ENCODE results near the gene HERPUD2. TPM values are rescaled to one million over a fixed set of nuclear protein-coding genes. Genes with fewer than 3 reads are reported as not detected.
A peak's percentile ranks its signal among the peaks of the same experiment; 100 is the strongest.

Gene HERPUD2, protein sequence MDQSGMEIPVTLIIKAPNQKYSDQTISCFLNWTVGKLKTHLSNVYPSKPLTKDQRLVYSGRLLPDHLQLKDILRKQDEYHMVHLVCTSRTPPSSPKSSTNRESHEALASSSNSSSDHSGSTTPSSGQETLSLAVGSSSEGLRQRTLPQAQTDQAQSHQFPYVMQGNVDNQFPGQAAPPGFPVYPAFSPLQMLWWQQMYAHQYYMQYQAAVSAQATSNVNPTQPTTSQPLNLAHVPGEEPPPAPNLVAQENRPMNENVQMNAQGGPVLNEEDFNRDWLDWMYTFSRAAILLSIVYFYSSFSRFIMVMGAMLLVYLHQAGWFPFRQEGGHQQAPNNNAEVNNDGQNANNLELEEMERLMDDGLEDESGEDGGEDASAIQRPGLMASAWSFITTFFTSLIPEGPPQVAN
- total RNA-seq (ENCODE audit: insufficient read depth, low replicate concordance): 18.3 TPM

DNA sequence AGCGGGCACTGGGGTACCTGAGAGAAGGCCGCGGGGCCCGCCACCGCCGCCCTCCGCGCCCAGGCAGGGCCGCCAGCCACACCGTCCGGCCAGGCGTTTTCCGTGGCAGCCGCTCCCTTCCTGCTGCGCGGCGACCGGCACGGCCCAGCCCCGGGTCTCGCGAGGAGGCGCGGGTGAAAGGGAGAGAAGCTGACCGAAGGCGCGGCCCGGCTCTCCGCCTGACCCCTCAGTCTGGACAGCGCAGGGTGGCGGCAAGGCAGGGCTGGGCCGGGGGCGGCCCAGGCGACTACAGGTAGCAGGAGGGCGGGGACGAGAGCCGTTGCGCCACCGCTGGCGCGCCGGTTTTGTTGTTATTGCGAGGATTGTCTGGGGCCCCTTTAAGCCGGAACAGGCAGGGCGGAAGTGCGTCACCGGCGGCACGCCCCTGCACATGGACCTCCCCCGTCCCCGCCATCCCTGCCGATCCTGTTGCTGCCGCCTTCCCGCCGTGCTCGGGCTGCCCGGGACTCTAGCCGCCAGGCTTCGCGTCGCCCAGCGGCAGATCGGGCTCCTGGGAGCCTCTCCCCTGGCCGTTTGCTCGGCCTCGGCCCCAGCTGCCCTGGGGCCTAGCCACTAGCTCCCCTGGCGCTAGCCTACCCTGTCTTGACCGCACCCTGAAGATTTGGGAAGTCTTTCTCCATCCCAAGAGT, at the start of gene HERPUD2:
Gene HERPUD2 (minus strand): TSS at position 352 of the 689 bp plus-strand sequence. CDS start 805 bp downstream, outside the sequence.
- DNase-seq (ENCODE audit: low spot score): peak; percentile 93

DNA sequence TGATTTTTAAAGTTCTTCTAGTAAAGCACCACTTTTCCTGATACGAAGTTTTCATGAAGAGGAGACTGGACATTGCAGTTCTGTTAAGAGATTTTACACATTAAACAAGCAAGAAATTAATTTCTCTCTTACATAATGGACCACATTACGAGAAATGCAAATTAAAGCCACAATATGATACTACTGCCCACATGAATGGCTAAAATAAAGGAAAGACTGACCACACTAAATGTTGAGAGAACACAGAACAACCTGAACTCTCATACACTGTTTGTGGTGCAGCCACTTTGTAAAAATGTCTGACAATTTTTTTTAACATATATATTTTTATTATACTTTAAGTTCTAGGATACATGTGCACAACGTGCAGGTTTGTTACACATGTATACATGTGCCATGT, 44.0 kb upstream of the HERPUD2 start:
- no peak for DNase-seq (ENCODE audit: low spot score)

DNA sequence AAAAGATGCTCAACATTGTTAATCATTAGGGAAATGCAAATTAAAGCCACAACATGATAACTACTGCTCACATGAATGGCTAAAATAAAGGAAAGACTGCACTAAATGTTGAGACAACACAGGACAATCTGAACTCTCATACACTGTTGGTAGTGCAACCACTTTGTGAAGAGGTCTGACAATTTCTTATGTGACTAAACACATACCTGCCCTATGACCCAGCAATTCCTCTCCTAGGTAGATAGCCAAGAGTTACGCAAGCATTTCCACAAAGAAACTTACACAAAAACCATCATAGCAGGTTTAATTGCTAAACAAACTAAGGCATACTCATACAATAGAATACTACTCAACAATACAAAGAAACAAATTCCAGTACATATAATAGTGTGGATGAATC, 41.8 kb upstream of the HERPUD2 start:
- no peak for DNase-seq (ENCODE audit: low spot score)

DNA sequence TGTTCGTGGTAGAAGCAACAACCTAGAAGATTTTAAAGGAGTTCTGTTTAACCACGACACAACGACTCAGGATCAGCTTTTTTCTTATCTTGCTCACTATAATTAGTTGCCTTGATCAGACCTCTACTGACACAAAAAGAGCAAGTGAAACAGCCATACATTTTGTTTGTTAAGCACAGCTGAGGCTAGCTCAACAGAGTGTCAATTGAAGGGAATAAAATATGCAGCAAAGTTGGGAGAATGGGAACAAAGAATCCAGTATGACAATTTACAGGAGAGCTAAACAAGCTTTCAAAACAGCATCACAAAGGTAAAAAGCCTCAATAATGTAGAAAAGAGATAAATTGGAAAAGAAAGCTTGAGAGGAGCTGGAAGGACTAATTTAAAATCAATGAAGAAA, 40.5 kb upstream of the HERPUD2 start:
- no peak for DNase-seq (ENCODE audit: low spot score)

DNA sequence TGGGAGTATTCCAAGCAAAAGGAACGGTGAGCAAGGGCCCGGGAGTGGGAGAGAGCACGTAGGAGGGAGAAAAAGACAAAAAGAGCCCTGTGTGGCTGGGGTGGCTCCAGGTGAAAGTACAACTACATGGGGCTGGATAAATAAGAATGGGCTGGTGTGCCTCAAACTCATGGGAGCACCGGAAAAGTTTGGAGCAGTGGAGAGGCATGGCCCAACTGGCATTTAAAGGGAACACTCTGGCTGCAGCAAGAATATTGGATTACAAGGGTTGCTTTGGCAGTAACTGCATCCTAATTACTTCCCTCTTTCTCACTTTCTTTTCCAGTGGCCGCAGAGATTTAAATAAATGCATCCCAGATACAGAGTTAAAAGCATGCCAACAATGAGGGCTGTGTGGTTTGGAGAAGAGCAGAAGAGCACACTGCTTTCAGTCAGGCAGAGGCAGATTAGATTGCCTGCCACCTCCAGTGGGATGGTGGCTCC, 39.1 kb upstream of the HERPUD2 start:
- no peak for DNase-seq (ENCODE audit: low spot score)

DNA sequence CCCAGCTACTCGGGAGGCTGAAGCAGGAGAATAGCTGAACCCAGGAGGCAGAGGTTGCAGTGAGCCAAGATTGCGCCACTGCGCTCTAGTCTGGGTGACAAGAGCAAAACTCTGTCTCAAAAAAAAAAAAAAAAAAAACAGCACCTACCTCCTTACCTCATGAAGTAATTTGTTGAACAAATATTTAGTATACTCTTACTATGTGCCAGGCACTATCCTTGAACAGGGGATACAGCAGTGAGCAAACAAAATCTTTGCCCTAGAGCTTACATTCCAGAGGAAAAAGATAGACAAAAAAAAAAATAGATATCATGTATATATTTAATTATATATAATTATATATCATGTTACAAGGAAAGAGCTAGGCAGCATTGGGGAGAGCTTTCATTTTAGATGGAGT, 36.4 kb upstream of the HERPUD2 start:
- DNase-seq (ENCODE audit: low spot score): no peak

DNA sequence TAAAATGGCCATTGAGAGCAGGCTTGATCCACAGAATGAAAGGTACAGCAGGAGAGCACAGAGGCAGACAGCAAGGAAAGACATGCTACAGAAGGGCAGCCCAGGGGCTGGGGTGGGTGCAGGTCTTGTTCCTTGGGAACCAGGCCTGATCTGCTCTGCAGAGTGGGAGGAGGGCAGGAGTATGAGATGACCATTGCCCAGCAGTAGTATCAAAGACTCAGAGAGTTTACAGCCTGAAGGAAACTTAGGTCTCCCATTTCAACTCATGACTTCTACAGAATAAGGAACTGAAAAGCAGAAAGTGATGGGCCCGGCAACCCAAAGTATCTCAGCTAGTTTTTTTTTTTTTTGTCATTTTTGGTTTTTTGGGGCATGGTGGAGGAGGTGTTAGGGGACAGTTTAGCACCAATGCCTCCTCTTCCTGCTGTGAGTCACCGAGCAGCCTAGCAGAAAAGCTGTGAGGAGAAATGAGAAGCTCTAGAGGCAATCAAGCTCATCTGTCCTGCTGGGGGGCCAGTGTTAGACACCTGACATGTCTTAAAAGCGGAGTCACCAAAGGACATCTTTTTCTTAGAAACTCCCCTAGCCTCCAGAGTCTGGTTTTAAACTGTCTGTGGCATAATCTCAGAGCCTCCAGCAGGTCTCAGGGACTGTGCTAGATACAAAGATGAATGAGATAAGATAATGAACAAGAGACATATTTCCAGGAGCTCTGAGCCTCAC, 34.3 kb upstream of the HERPUD2 start:
- DNase-seq (ENCODE audit: low spot score): no peak

DNA sequence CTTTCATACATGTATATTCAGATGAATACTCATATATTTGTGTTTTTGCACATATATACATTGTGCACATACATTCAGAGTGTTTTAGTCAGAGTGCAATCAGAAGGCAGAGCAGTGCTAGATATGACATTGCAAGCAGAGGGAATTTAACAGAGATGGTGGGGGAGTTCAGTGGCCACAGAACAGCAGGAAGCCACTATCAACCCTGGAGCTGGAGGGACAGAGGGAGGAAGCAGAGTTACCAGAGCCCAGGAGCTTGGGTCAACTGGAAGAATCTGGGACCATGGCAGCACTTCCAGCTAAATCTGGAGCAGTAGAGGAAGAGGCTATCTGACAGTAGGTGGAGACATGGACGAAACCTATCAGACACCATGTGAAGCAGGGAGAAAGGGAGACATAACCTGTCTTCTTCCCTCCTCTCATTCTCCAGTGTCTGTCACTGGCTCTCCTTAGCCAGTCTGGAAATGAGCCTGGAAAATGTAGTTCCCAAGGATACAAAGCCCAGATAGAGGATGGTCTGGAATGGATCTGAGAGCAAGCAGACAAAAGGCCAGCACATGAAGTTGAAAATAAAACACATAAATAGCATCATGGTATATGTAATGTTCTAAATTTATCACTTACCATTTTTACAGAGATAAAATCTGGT, 33.6 kb upstream of the HERPUD2 start:
- DNase-seq (ENCODE audit: low spot score): peak; percentile 93

DNA sequence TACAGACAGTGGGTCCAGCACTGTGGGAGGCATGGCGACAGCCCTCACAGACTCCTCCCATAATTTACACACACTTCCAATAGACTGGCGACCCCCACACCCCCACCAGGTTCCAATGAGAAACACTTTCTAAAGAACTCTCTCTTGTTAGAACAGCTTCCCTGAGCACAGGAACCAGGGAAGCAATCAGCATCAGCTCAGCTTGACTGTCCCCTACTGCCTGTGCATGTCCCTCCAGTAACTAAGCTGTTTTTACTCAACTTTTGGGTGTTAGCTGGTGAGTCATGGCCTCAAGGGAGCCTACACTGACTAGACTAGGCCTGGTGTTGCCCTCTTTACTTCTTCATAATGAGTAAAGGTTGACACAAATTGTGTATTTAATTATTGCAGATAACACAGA, 32.6 kb upstream of the HERPUD2 start:
- no peak for DNase-seq (ENCODE audit: low spot score)

DNA sequence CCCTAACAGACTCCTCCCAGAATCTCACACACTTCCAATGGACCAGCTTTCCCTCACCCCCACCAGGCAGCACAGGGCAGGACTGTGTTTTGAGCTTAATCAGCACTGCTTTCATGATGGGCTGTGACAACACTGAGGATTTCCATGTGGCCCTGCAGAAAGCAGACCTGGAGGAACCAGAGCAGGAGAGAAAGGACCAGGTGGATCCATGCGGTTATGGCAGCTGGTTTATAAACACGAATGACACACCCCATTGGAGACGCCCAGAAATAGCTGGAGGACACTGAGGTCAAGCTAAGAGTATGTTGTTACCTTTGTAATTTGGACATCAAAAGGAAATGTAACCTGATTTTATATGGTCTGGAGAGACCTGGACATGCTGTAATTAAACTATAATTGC, 31.7 kb upstream of the HERPUD2 start:
- no peak for DNase-seq (ENCODE audit: low spot score)

DNA sequence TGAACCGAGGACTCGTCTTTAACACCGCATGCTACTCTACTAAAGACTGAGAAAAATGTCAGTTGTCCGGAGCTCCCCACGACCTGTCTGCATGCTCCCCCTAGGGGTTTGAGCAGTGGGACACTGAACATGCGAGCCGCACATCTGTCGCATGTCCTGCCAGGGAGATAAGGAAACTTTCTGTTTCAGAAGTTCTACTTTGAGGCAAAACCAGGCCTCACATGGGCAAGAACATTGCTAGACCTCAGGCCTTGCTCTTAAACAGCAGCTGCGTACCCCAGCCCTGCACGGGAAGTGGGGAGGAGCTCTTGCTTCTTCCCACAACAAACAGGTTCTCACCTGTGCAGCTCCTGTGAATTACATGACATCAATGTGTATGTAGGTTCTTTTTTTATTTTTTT, 30.3 kb upstream of the HERPUD2 start:
- no peak for DNase-seq (ENCODE audit: low spot score)

DNA sequence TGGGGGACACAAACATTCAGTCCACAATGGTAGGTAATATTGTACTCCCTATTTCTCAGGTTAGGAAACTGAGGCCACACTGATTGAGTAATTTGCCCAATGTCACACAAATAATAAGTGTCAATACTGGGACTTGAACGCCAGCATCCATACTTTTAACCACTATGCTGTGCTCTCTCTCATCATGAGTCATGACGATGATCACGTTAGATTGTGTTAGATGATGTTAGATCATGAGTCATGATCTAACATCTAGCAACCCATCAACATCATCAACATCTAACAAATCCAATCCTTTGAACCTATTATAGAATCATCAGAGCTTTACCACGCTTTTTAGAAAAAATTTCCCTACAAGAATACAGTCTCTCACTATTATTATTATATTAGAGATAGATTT, 28.1 kb upstream of the HERPUD2 start:
- DNase-seq (ENCODE audit: low spot score): no peak

DNA sequence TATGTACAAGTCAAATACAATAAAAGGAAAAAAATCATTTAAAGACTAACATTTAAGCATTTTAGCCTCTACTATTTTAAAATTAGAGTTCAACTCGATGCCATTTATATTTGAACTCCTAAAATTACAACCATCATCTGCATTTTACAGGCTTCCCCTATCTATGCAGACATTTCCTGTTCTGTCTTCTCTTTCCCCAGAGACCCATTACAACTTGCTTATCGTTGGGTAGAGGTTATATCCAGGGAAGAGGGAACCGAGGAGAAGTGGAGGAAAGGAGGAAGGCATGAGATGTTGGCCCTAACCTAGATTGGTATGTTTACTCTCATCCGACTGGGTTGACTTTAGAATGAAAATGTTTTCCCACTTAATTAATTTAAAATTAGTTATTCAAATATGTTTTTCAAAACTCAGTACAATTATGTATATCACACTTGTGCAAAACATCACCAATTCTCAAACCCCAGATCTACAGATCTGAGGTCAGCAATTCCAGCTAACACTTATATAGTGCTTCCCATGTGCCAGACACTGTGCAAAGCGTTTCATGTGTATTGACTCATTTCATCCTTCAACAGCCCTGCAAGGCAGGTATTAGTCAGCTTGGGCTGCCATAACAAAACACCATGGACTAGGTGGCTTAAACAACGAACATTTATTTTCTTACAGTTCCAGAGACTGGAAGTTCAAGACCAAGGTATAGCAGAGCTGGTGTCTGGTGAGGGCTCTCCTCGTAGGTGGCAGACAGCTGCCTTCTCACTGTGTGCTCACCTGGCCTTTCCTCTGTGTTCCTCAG, 27.3 kb upstream of the HERPUD2 start:
- peak; percentile 34 for DNase-seq (ENCODE audit: low spot score)

DNA sequence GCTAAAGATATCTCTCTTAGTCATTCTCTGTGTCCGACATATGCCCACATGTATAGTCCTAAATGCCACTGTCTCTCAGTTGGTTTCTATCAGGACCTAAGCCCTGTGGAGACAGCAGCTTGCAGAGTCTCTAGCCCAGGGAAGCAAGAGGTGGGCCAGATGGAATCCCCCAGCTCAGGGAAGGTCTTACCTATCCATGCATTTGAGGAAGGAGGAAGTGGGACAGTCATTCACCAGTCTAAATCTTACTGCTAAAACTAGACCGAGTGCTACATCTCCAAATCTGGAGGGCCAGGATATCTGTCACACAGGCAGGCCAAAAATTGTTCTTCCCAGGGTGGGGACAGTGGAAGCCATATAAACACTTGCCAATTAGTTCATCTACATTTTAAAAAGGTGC, 26.4 kb upstream of the HERPUD2 start:
- DNase-seq (ENCODE audit: low spot score): no peak

DNA sequence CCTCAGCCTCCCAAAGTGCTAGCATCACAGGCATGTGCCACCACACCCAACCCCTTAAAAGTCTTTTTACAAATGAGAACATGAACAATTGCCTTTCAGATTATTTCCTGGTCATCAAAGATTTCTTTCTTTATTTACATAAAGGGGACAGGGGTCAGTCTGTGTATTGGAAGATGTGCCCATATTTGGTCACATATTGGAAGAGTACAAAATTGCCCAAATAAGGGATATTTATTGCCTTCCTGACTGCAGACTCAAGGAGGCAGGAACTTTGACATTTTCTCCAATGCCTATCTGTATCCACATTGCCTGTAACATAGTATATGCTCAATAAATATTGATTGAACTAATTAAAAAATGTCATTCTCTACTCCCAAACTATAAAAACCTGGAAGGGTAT, 25.9 kb upstream of the HERPUD2 start:
- DNase-seq (ENCODE audit: low spot score): no peak

DNA sequence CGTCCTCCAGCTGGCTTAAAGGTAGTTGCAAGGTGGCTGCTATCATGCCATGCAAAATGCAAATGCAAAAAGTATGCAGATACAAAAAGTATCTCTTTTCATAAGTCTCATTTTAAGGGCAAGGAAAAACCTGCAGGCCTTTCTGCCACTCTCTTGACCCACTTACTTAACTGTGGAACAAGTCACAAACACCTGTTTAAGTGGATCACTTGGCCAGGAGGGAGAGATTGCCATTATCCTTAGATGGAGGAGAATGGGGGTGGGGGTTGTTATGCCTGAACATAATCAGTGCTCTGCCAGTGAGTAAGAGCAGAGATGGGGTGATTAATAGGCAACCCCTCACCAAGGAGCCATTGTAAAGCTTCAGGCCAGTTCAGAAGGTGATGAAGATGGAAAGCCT, 25.1 kb upstream of the HERPUD2 start:
- DNase-seq (ENCODE audit: low spot score): no peak

DNA sequence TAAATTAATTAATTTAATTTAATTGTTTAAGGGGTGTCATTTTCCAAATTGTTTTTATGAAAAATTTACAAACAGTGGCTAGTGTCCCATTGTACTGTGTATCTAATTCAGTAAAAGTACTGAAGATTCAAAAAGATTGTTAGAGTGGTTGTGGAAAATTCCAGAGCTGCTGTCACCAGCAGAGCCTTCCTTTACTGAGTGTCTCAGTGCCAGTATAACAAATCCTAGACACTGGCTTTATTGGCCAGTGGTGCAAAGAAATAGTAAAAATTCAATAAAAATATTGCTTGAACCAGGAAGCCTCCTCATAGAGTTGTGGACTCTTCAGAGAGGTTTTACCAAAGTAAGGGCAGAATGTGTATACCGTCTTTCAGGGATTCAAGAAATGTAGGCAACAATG, 23.1 kb upstream of the HERPUD2 start:
- DNase-seq (ENCODE audit: low spot score): no peak

DNA sequence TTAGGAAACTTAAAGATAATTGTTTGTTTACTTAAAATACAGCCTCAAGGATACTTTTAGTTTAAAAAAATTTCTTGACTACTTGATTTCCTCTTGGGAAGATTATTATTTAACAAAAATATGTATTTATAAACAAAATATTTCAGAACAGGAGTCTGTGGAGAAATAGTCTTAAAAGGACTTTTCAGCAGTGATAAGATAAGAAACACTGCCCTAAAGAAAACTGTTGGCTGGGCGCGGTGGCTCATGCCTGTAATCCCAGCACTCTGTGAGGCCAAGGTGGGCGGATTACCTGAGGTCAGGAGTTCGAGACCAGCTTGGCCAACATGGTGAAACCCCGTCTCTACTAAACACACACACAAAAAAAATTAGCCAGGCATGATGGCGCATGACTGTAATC, 22.6 kb upstream of the HERPUD2 start:
- peak; percentile 33 for DNase-seq (ENCODE audit: low spot score)

DNA sequence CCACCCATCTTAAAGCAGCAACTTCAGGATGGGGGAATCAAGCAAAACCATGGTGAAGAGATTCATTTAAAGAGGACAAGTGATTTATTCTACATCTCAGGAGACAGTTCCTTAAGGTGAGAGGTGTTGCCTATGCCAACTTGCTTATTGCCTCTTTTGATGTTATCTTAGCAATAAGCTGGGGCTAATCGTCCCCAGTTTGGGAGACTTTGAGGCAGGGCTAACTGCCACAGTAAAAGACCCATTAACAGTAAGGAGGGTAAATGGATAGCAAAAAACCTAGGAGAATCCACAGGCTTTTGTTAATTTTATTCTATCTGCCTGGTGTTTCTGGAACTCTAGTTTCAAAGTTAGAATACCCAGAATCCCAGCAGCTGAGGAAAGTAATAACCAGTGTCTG, 22.1 kb upstream of the HERPUD2 start:
- DNase-seq (ENCODE audit: low spot score): peak; percentile 46

DNA sequence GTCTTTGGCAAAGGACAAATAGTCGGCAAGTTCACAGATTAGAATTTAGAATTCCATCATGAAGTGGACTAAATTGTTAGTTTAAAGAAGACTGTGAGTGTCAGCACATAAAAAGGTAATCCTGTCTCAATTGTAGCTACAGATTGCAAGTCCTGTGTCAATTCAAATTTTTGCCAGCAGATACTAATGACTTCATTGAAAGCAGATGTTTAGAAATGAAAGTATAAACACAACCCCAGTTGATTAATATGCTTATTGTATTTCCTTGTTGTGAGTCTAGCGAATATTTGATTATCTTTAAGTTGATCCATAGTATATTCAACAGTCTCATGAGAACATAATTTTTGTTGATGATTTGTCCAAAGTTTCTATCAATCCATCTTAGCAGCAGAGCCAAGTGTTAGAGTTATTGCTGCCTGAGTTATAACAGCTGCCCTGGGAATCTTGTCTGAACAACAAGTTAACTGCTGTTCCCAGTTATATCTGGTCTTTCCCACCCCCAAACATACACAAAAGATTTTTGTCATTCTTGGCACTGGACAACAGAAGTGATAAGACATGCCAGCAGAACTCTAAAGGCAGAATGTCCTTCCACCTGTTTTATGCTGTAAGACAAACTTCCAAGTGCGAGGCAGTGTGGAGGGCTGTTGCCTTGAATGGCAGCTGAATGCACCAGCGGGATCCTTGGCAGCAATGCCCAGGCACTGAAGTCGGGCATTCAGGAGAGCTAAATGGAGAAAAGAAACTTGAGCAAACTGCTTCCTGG, 21.3 kb upstream of the HERPUD2 start:
- peak; percentile 69 for DNase-seq (ENCODE audit: low spot score)
